IMR-90 (cell line): ENCODE results near the gene MATN3. TPM values are rescaled to one million over a fixed set of nuclear protein-coding genes. Genes with fewer than 3 reads are reported as not detected.
A peak's percentile ranks its signal among the peaks of the same experiment; 100 is the strongest.

ENCODE experiments used
- ATAC-seq: fragments of 200-7000 bp; cut with Tn5 transposase; 2 replicates; pipeline ENCODE4 v1.9.1; 2020; ENCODE audit warnings: low read depth, mild to moderate bottlenecking, moderate library complexity
- BruUV-seq: library from RNA; stranded (reverse); fragments of 400-500 nt; replicated peaks from 2 replicates; lab custom pipeline; 2021; lab: Mats Ljungman, UMichigan
- CTCF ChIA-PET: fragments of 300-600 bp; formaldehyde crosslinking; extraction: SDS; loops from one replicate; lab custom pipeline; 2021; ENCODE audit warnings: antibody characterized with exemption; lab: Yijun Ruan, JAX
- POLR2A ChIA-PET: fragments of 300-600 bp; sonication (Branson Sonifier 250); formaldehyde crosslinking; loops from one replicate; lab custom pipeline; 2022; ENCODE audit warnings: antibody characterized with exemption; ENCODE audit not compliant: unreplicated experiment; lab: Charles Lee
- DNase-seq: peaks from one replicate; pipeline ENCODE4 v3.0.0; 2013
- H2AFZ ChIP-seq: replicated peaks from 2 replicates; pipeline ENCODE3; 2013; ENCODE audit warnings: low read length, mild to moderate bottlenecking; ENCODE audit not compliant: poor library complexity
- H2AK5ac ChIP-seq: 2 replicates; pipeline ENCODE4 v1.6.1; 2013; ENCODE audit warnings: low read depth, low read length, inconsistent platforms
- H2AK9ac ChIP-seq: replicated peaks from 2 replicates; pipeline ENCODE3; 2013; ENCODE audit warnings: mild to moderate bottlenecking, low read depth, low read length, moderate library complexity; ENCODE audit not compliant: poor library complexity
- H2BK120ac ChIP-seq: 2 replicates; pipeline ENCODE4 v1.6.1; 2013; ENCODE audit warnings: low read depth, low read length, inconsistent platforms
- H2BK15ac ChIP-seq: 3 replicates; pipeline ENCODE4 v1.6.1; 2013; ENCODE audit warnings: low read depth, low read length, inconsistent platforms
- H2BK20ac ChIP-seq: 2 replicates; pipeline ENCODE4 v1.6.1; 2013; ENCODE audit warnings: low read depth, mild to moderate bottlenecking, inconsistent platforms, low read length, moderate library complexity
- H2BK5ac ChIP-seq: 2 replicates; pipeline ENCODE4 v1.6.1; 2013; ENCODE audit warnings: mild to moderate bottlenecking, low read depth, low read length, inconsistent platforms; ENCODE audit not compliant: poor library complexity, severe bottlenecking
- H3K14ac ChIP-seq: replicated peaks from 2 replicates; pipeline ENCODE4 v1.6.1; 2013; ENCODE audit warnings: low read depth, low read length, inconsistent platforms
- H3K18ac ChIP-seq: 2 replicates; pipeline ENCODE4 v1.6.1; 2013; ENCODE audit warnings: low read depth, low read length, control low read depth
- H3K23ac ChIP-seq: 2 replicates; pipeline ENCODE4 v1.6.1; 2013; ENCODE audit warnings: low read depth, low read length, inconsistent platforms
- H3K27ac ChIP-seq: 2 replicates; pipeline ENCODE4 v1.5.1; 2013; ENCODE audit warnings: mild to moderate bottlenecking, control low read depth, low read length; ENCODE audit not compliant: insufficient read depth
- H3K27me3 ChIP-seq: 2 replicates; pipeline ENCODE4 v1.6.1; 2013; ENCODE audit warnings: low read length; ENCODE audit not compliant: control insufficient read depth, insufficient read depth
- H3K36me3 ChIP-seq: 2 replicates; pipeline ENCODE4 v1.6.1; 2013; ENCODE audit warnings: low read length, mixed read lengths; ENCODE audit not compliant: control insufficient read depth, insufficient read depth
- H3K4ac ChIP-seq: 2 replicates; pipeline ENCODE4 v1.6.1; 2013; ENCODE audit warnings: low read depth, low read length, inconsistent platforms
- H3K4me1 ChIP-seq: 2 replicates; pipeline ENCODE4 v1.6.1; 2013; ENCODE audit warnings: low read length, mixed read lengths; ENCODE audit not compliant: control insufficient read depth, insufficient read depth
- H3K4me2 ChIP-seq: 2 replicates; pipeline ENCODE4 v1.6.1; 2013; ENCODE audit warnings: low read depth, mild to moderate bottlenecking, control low read depth, low read length, moderate library complexity
- H3K4me3 ChIP-seq: 2 replicates; pipeline ENCODE4 v1.5.1; 2013; ENCODE audit warnings: low read depth, mild to moderate bottlenecking, control low read depth, low read length, moderate library complexity; ENCODE audit not compliant: insufficient read depth
- H3K56ac ChIP-seq: 2 replicates; pipeline ENCODE4 v1.6.1; 2013; ENCODE audit warnings: low read length, inconsistent platforms; ENCODE audit not compliant: insufficient read depth; ENCODE audit errors: extremely low read depth
- H3K79me1 ChIP-seq, 2 experiments: 2 replicates each; pipeline ENCODE4 v1.6.1; 2013; ENCODE audit warnings: low read length in 2 of 2, inconsistent platforms in 1 of 2, low read depth in 1 of 2
- H3K9ac ChIP-seq: 2 replicates; pipeline ENCODE4 v1.6.1; 2013; ENCODE audit warnings: low read depth, low read length, control low read depth
- H3K9me1 ChIP-seq: 2 replicates; pipeline ENCODE4 v1.6.1; 2013; ENCODE audit warnings: low read length, inconsistent platforms; ENCODE audit not compliant: insufficient read depth
- H3K9me3 ChIP-seq: 2 replicates; pipeline ENCODE4 v1.6.1; 2013; ENCODE audit warnings: low read length; ENCODE audit not compliant: control insufficient read depth, insufficient read depth
- H4K20me1 ChIP-seq: 2 replicates; pipeline ENCODE4 v1.6.1; 2013; ENCODE audit warnings: low read length, inconsistent platforms; ENCODE audit not compliant: insufficient read depth
- H4K5ac ChIP-seq: 2 replicates; pipeline ENCODE4 v1.6.1; 2013; ENCODE audit warnings: mild to moderate bottlenecking, low read depth, low read length, control low read depth
- H4K8ac ChIP-seq, 2 experiments: 2 replicates each; pipeline ENCODE4 v1.6.1; 2013; ENCODE audit warnings: low read depth in 2 of 2, low read length in 2 of 2, control low read depth in 1 of 2, inconsistent platforms in 1 of 2
- H4K91ac ChIP-seq: 2 replicates; pipeline ENCODE4 v1.6.1; 2013; ENCODE audit warnings: low read depth, low read length, inconsistent platforms; ENCODE audit not compliant: insufficient read depth
- POLR2A ChIP-seq: IDR thresholded peaks from 2 replicates; pipeline ENCODE4 v1.6.1; 2012; ENCODE audit warnings: mild to moderate bottlenecking, low read depth, low read length
- WGBS, 2 experiments: methylation state at CpG; one replicate each; pipeline versions ENCODE4 v1.1.5 to v1.1.7; 2013; ENCODE audit warnings: missing lambda C conversion rate in 2 of 2; ENCODE audit not compliant: insufficient read length in 1 of 2; ENCODE audit errors: extremely low coverage in 2 of 2; 5-methylcytosine and 5-hydroxymethylcytosine counted together
- dilution Hi-C: fragments of 300-500 bp; cut with HindIII; formaldehyde crosslinking; loops from one replicate; pipeline ENCODE4 v1.14.3; 2018; ENCODE audit warnings: low sequenced_read_pairs; ENCODE audit not compliant: unreplicated experiment
- in situ Hi-C: fragments of 300-500 bp; cut with MboI; formaldehyde crosslinking; loops from 3 replicates; pipeline ENCODE4 v1.14.3; 2019; ENCODE audit warnings: low sequenced_read_pairs, inconsistent platforms, mixed read lengths
- intact Hi-C: fragments of 100-400 bp; cut with micrococcal nuclease; formaldehyde crosslinking; loops from 2 replicates; pipeline ENCODE4 v1.10.0; 2022
- polyA plus RNA-seq, 3 experiments: library from polyadenylated mRNA; depleted of rRNA; stranded (reverse); fragments of >200 nt; gene quantifications; 2 replicates each; pipeline ENCODE4 v1.2.3, GENCODE V29; 2012; ENCODE audit warnings: low replicate concordance in 1 of 3
- total RNA-seq: library from RNA; depleted of rRNA; stranded (reverse); fragments of >200 nt; gene quantifications from 2 replicates; pipeline ENCODE4 v1.2.3, GENCODE V29; 2012

The MATN3 gene
- total and polyA plus RNA-seq, 2 of the 4 experiments (the other 2 are of a cell fraction) = 0.90 to 3.0 TPM

GRCh38 chr2:20050104-20050645 lies 37.7 kb upstream of the MATN3 start:
- Histone ChIP-seq H2BK15ac (0 out of 3 replicates have a peak overlapping the region, but pooled peaks have one; percentile 11), H2AFZ (no peak overlapping the region), H3K79me1 (peaks cover 0 to 39% of the 10 kb centered on the region in 2 experiments; a peak in 2 of 4 replicates), H3K27me3 (no peaks in the 10 kb centered on the region), H3K56ac (peak overlapping the region; percentile 90), H2AK5ac (peak overlapping the region; percentile 87), H3K27ac (peak overlapping the region; percentile 97), H3K9ac (peak overlapping the region; percentile 94), H3K9me1 (peaks cover 2% of the 10 kb centered on the region), H2BK5ac (peak overlapping the region; percentile 87), H2AK9ac (peak overlapping the region; percentile 92), H3K4ac (peak overlapping the region; percentile 96), H3K4me3 (peak overlapping the region; percentile 77), H3K4me1 (peaks cover 2% of the 10 kb centered on the region; the same call in 1 of the 2 replicates), H4K8ac (peak overlapping the region; percentile 43 to 63; a peak in 3 of 4 replicates), H4K91ac (peak overlapping the region; percentile 72; the same call in 1 of the 2 replicates), H2BK20ac (no peak overlapping the region), H4K5ac (peak overlapping the region; percentile 68), H3K23ac (peak overlapping the region; percentile 59), H4K20me1 (peaks cover 52% of the 10 kb centered on the region), H3K18ac (peak overlapping the region; percentile 66), H3K14ac (peak overlapping the region; percentile 39), H3K36me3 (peaks cover 5% of the 10 kb centered on the region; the same call in 1 of the 2 replicates), H2BK120ac (no peak overlapping the region; the same call in 1 of the 2 replicates), H3K4me2 (peak overlapping the region; percentile 93), H3K9me3 (no peaks in the 10 kb centered on the region)
- in situ Hi-C loops (no loop called here), dilution Hi-C loops (no loop called here), intact Hi-C loops (loop anchor here (1.0 kb wide), 1 partner anchor 12 kb away; no protein-coding TSS in a partner anchor)
- ChIA-PET POLR2A (interaction anchor here (0.5 to 1.5 kb wide), 2 partner anchors 13 to 41 kb away, joined by 3 to 6 read pairs; no protein-coding TSS in a partner anchor), CTCF (interaction anchor here (0.7 to 1.8 kb wide), 2 partner anchors 17 to 44 kb away, joined by 3 to 5 read pairs; no protein-coding TSS in a partner anchor)
- WGBS, 2 experiments = 0% methylated on average over 2 of the region's 10 CpGs; no CpG with 5 or more reads in 1 of the 2 experiments
- no peak for ATAC-seq
- no peak for TF ChIP-seq POLR2A
- DNase-seq = peak; percentile 88
- BruUV-seq = no TSS peak
